Astrocyte (in vitro differentiated cells and primary cell): ENCODE data around the gene TULP4.

Experiments
- CTCF ChIP-seq: IDR thresholded peaks from 2 replicates; pipeline ENCODE4 v1.5.1; 2011; ENCODE audit warnings: low read depth, mild to moderate bottlenecking, inconsistent platforms, low read length, moderate library complexity; ENCODE audit not compliant: insufficient read depth
- EZH2 ChIP-seq: IDR thresholded peaks from 2 replicates; pipeline ENCODE4 v1.6.1; 2012; ENCODE audit warnings: mild to moderate bottlenecking, low read length, inconsistent platforms; ENCODE audit not compliant: insufficient read depth

DNA sequence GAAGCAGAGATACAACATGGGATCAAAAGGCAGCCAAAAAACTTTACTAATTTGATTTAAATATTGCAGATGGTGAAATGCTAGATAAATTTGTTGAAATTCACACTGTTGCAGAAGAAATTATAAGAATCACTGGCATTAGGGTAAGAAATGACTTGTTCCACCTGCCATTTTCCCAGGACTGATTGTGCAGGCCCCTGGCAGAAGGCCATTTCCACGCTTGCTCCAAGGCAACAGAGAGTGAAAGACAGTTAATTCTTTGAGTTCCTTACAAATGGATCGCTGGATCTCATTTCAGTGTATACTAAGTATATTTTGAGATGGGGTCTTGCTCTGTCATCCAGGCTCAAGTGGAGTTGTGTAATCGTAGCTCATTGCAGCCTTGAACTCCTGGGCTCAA is 180.6 kb downstream of the TULP4 start:
- TF ChIP-seq CTCF (no peak), EZH2 (no peak)
